HG03342 (cell line): ENCODE measurements around the gene PRKD1.
"Not testable (repeated sequence)": the region's sequence is repeated elsewhere in the genome, so short reads cannot be mapped to it uniquely, and the experiment has no call there.

Experiments used
- ATAC-seq: cut with Tn5 transposase; IDR thresholded peaks from one replicate; pipeline ENCODE4 v1.9.1; 2021; ENCODE audit warnings: mild to moderate bottlenecking, moderate library complexity; ENCODE audit not compliant: unreplicated experiment

Gene PRKD1

GRCh38 chr14:29840369-29840892 is 87.2 kb downstream of the PRKD1 start:
- ATAC-seq, result not testable (repeated sequence)

DNA sequence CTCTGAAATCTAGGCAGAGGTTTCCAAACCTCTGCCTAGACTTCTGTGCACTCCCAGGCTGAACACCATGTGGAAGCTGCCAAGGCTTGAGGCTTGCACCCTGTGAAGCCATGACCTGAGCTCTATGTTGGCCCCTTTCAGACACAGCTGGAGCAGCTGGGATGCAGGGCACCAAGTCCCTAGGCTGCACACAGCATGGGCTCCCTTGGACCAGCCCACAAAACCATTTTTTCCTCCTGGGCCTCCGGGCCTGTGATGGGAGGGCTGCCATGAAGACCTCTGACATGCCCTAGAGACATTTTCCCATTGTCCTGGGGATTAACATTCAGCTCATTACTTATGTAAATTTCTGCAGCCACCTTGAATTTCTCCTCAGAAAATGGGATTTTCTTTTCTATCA is 88.0 kb downstream of the PRKD1 start:
- not testable (repeated sequence) for ATAC-seq

GRCh38 chr14:29838752-29839151 is 88.9 kb downstream of the PRKD1 start:
- ATAC-seq, result no peak

GRCh38 chr14:29836395-29836794 is 91.3 kb downstream of the PRKD1 start:
- no peak for ATAC-seq

DNA sequence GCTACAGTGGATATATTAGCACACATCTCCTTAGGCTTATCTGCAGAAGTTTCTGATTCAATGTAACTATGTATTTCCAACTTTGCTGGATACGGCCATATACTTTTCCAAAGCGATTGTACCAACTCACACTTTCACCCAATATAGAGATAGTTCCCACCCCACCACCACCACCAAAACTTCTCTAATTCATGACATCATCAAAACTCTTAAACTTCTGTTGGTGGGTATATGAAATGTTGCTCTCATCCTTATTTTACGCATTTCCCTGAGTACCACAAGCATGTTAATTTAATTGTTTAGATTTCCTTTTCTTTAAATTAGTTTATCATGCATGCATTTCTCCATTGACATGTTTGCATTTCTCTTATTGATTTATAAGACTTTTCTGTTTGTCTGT is 95.6 kb downstream of the PRKD1 start:
- ATAC-seq, result no peak

GRCh38 chr14:29829851-29830250 is 97.8 kb downstream of the PRKD1 start:
- ATAC-seq, result no peak

DNA sequence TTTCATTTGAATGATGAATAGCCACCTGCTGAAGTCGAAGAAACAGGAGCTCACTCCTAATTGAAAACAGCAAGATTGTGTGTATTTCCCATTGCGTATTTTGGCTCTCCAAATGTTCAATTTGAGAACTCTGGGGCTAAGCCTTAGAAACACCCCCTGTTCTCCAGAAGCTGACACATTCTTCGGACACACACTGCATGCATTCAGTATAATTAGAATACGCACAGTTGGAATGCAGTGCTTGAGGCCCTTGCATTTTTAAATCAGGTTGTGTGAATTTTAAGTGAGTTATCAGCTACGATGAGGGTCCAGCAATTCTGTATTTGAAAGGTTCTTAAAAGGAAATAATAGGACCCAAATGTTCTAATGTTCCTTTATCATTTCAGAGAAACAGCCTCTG is 103.8 kb downstream of the PRKD1 start:
- no peak for ATAC-seq

GRCh38 chr14:29822430-29822709 is 105.3 kb downstream of the PRKD1 start:
- ATAC-seq, result no peak

- no peak for ATAC-seq
These were observed 105.8 kb downstream of the PRKD1 start for GRCh38 chr14:29821661-29822429.

- no peak for ATAC-seq
These were observed 106.4 kb downstream of the PRKD1 start for GRCh38 chr14:29821242-29821641.

GRCh38 chr14:29820785-29821184 is 106.9 kb downstream of the PRKD1 start:
- no peak for ATAC-seq

DNA sequence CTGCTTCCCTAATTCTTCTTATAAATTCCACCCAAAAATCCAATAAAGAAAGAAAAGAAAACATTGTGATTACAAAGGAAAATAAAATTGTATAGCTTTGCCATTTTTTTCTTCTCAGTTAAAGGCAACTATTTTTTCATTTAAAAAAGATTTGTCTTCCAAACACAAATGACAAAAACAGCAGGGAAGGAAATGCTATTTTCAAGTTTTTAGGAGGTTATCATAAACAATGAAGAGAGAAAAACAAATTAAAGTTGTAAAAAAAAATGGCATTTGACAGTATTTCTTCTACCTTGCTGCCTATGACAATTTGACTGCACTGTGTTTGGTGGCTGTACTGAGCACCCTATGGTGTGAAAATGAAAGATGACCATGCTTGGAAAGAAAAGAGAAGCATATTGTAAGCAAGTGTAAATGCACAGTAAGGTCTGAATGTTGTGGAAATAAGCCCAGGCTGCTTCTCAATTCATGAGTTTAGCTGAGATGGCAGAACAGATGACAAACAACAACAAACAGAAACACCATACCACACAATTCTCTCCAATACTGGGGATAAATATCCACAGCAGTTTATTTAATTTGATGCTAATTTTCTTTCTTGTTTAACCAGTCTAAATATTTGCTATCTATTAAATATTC is 109.8 kb downstream of the PRKD1 start:
- ATAC-seq, result no peak

GRCh38 chr14:29815016-29815674 is 112.5 kb downstream of the PRKD1 start:
- no peak for ATAC-seq

DNA sequence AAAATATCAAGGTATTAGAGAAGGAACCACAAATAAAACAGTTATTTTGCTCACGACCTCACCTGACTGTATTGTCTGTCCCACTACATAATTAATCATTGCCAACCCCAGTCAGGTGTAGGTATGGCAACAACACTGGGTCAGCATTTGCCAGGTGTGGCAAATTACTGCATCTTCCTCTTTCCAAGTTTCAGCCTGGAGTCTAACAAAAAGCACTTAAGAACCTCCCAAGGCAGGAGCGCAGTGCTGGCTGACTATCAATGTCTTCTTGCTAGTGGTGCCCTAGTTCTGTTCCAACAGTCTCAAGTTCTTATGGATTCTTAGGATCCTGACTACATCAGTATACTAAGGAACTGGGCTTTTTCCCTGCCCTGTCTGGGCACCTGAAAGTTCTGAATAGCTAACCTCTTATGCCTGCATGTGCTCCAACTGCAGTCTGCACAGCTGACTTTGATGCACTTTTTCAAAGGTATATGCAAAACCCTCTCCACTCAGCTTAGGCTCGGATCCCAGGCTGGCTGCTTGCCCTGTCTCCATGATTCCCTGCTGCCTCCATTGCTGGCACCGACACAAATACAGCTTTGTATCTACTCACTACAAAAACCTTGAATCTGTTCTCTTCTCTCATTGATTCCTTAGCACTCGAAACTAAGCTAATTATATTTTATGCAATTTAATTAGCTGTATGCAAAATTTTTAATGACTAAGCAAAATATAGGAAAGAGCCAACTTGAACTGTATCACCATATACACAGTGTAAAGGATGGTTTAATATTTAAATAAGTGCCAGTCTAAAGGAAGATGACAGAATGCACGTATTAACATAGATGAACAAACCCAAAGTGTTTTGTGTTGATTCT is 113.3 kb downstream of the PRKD1 start:
- no peak for ATAC-seq

- no peak for ATAC-seq
These were observed 117.0 kb downstream of the PRKD1 start for GRCh38 chr14:29810682-29811081.

- no peak for ATAC-seq
These were observed 117.6 kb downstream of the PRKD1 start for GRCh38 chr14:29810064-29810463.

GRCh38 chr14:29806124-29806517 is 121.5 kb downstream of the PRKD1 start:
- ATAC-seq, result no peak

- ATAC-seq, result no peak
These were observed 122.1 kb downstream of the PRKD1 start for GRCh38 chr14:29805415-29806123.

GRCh38 chr14:29804481-29805266 is 123.0 kb downstream of the PRKD1 start:
- no peak for ATAC-seq

DNA sequence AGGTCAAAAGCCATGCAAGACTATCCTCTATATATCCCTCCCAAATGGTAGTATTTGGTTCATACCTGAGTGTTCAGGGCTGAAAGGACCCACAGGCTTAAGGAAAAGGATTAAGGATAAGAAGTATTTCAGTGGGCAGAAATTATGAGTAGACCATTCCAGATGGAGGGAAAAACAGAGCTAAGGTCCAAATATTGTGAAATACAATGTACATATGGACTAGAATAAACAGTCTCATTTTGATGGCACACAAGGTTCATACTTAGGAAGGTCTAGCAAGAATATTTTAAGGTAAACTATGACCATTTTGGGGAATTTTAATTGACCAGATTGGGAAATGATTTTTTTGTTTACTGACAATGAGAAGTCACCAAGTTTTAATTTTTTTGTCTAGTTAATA is 124.6 kb downstream of the PRKD1 start:
- no peak for ATAC-seq
